Measurements from ENCODE around the gene SCGB2B2.
A peak's percentile ranks its signal among the peaks of the same experiment; 100 is the strongest.
"Not testable (repeated sequence)": the region's sequence is repeated elsewhere in the genome, so short reads cannot be mapped to it uniquely, and the experiment has no call there.

The SCGB2B2 gene

GRCh38 chr19:34668077-34668689 lies 8.8 kb downstream of the SCGB2B2 start:
- not testable (repeated sequence) for DNase-seq

GRCh38 chr19:34667349-34668076 lies 9.4 kb downstream of the SCGB2B2 start:
- DNase-seq: peak; percentile 87

GRCh38 chr19:34666958-34667265 lies 10.0 kb downstream of the SCGB2B2 start:
- DNase-seq: no peak

- DNase-seq: no peak
Observed at GRCh38 chr19:34666200-34666957, 10.6 kb downstream of the SCGB2B2 start.

GRCh38 chr19:34665275-34665674 lies 11.7 kb downstream of the SCGB2B2 start:
- not testable (repeated sequence) for DNase-seq

GRCh38 chr19:34664870-34665269 lies 12.1 kb downstream of the SCGB2B2 start:
- no peak for DNase-seq

- DNase-seq: no peak
Observed at GRCh38 chr19:34664168-34664567, 12.8 kb downstream of the SCGB2B2 start.

GRCh38 chr19:34662919-34663318 lies 14.0 kb downstream of the SCGB2B2 start:
- DNase-seq: peak; percentile 74

GRCh38 chr19:34661357-34661756 lies 15.6 kb downstream of the SCGB2B2 start:
- no peak for DNase-seq

- DNase-seq: no peak
Observed at GRCh38 chr19:34655651-34656050, 21.3 kb downstream of the SCGB2B2 start.

- DNase-seq: no peak
Observed at GRCh38 chr19:34654796-34655195, 22.2 kb downstream of the SCGB2B2 start.

- DNase-seq: no peak
Observed at GRCh38 chr19:34651747-34652146, 25.2 kb downstream of the SCGB2B2 start.

- DNase-seq: no peak
Observed at GRCh38 chr19:34649886-34650543, 26.9 kb downstream of the SCGB2B2 start.

GRCh38 chr19:34645551-34645950 lies 31.4 kb downstream of the SCGB2B2 start:
- no peak for DNase-seq

GRCh38 chr19:34644991-34645461 lies 31.9 kb downstream of the SCGB2B2 start:
- no peak for DNase-seq

GRCh38 chr19:34642241-34642640 lies 34.7 kb downstream of the SCGB2B2 start:
- DNase-seq: no peak

- peak; percentile 84 for DNase-seq
Observed at GRCh38 chr19:34639491-34640085, 37.4 kb downstream of the SCGB2B2 start.

GRCh38 chr19:34633802-34634201 lies 43.2 kb downstream of the SCGB2B2 start:
- DNase-seq: no peak

All from OCI-M1 (cell line).